ENCODE results near the gene PPP2R1B. TPM values are rescaled to one million over a fixed set of nuclear protein-coding genes. Genes with fewer than 3 reads are reported as not detected.

PPP2R1B gene
- total and polyA plus RNA-seq, 5 donors, result 5.7 to 19.7 (median 9.8) TPM

DNA sequence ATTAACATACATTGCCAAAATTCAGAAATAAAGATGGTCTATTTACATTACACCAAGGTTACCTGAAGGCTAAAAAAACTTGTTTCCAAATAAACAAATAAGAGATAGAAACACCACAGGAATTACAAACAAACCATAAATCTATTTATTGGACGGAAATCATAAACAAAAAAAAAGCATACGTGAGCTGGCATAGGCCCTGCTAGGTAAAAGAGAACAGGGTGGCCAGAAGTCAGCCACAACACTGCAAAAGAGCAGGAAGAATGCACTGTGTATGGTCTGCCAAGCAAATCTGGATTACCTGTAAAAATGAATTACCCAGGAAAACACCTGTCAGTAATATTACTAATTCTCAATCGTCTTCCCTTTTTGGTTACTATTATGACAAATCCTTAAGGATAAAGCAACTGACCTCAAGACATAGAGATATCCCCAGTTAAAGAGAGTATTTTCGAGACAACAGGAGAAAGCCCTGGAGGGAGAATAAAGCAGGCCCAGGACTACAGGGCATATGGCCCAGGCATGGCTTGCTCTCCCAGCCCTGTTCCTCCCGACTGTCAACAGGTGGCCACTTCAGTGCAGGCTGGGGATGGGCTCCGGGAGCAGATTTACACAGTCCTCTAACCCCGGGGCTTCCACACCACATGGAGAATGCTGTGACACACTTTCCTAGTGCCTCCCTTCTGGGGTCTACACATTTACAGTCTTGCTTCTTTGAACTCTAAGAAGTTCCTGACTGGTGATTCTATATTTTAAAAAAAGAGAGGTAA is 18.0 kb downstream of the PPP2R1B start:
- no peaks in the 10 kb centered on the region for H3K9me3 ChIP-seq (ENCODE audit: control insufficient read depth, low read length)
- intact Hi-C loops (cut with DNase I), result no loop called here
- no peaks in the 10 kb centered on the region for H3K27me3 ChIP-seq (ENCODE audit: control insufficient read depth, insufficient read depth)
- WGBS, result 79% methylated on average over 7 of the region's 7 CpGs
- no peak for DNase-seq
- H3K4me1 ChIP-seq (ENCODE audit: control insufficient read depth, insufficient read depth, low read length), result no peaks in the 10 kb centered on the region
- peak in 1 of 2 donors; percentile 37 for ATAC-seq
- no peak overlapping the region for H3K4me3 ChIP-seq (ENCODE audit: low read length)
- no peak overlapping the region for H3K27ac ChIP-seq (ENCODE audit: low read length)

- H3K4me1 ChIP-seq (ENCODE audit: control insufficient read depth, insufficient read depth, low read length), result no peaks in the 10 kb centered on the region
- DNase-seq (no peak), ATAC-seq (no peak)
- no peaks in the 10 kb centered on the region for H3K9me3 ChIP-seq (ENCODE audit: control insufficient read depth, low read length)
- no peak overlapping the region for H3K4me3 ChIP-seq (ENCODE audit: low read length)
- no peaks in the 10 kb centered on the region for H3K27me3 ChIP-seq (ENCODE audit: control insufficient read depth, insufficient read depth)
- no peak overlapping the region for H3K27ac ChIP-seq (ENCODE audit: low read length)
- 89% methylated on average over 6 of the region's 6 CpGs for WGBS
- intact Hi-C loops (cut with DNase I), result no loop called here
Observed at GRCh38 chr11:111745719-111746504, 20.3 kb downstream of the PPP2R1B start.

- 94% methylated on average over 2 of the region's 2 CpGs for WGBS
- no peak for DNase-seq
- Histone ChIP-seq H3K27me3 (ENCODE audit: control insufficient read depth, insufficient read depth) (no peaks in the 10 kb centered on the region), H3K4me1 (ENCODE audit: control insufficient read depth, insufficient read depth, low read length) (no peaks in the 10 kb centered on the region), H3K27ac (ENCODE audit: low read length) (no peak overlapping the region), H3K4me3 (ENCODE audit: low read length) (no peak overlapping the region), H3K9me3 (ENCODE audit: control insufficient read depth, low read length) (no peaks in the 10 kb centered on the region)
- no peak for ATAC-seq
- intact Hi-C loops (cut with DNase I), result no loop called here
Observed at GRCh38 chr11:111743700-111744099, 22.5 kb downstream of the PPP2R1B start.

DNA sequence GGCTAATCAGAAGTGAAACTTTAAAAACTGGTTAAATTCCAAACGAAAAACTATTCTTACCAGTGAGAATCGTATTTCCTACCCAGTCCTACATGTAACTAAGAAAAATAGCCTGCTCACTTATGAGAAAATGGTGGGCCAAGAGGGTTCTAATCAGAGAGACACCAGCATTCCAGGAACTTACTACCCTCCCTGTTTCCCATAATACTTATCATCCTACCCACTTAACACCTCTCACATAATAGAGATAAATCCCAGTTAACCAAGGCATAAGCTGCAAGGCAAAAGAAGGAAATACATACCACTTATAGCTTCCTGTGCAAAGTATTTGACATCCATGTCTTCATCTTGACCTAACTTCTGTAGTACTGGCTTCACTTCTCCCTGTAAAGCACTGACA is 24.4 kb downstream of the PPP2R1B start:
- Histone ChIP-seq H3K27ac (ENCODE audit: low read length) (no peak overlapping the region), H3K4me1 (ENCODE audit: control insufficient read depth, insufficient read depth, low read length) (peaks cover 13% of the 10 kb centered on the region), H3K9me3 (ENCODE audit: control insufficient read depth, low read length) (no peaks in the 10 kb centered on the region), H3K27me3 (ENCODE audit: control insufficient read depth, insufficient read depth) (no peaks in the 10 kb centered on the region), H3K4me3 (ENCODE audit: low read length) (no peak overlapping the region)
- ATAC-seq (no peak), DNase-seq (no peak)
- 57% methylated on average over 2 of the region's 2 CpGs for WGBS
- intact Hi-C loops (cut with DNase I), result no loop called here

- peaks cover 27% of the 10 kb centered on the region for H3K4me1 ChIP-seq (ENCODE audit: control insufficient read depth, insufficient read depth, low read length)
- no peaks in the 10 kb centered on the region for H3K27me3 ChIP-seq (ENCODE audit: control insufficient read depth, insufficient read depth)
- H3K9me3 ChIP-seq (ENCODE audit: control insufficient read depth, low read length), result no peaks in the 10 kb centered on the region
- intact Hi-C loops (cut with DNase I), result no loop called here
- DNase-seq (no peak), ATAC-seq (no peak)
- 90% methylated on average over 2 of the region's 2 CpGs for WGBS
- no peak overlapping the region for H3K4me3 ChIP-seq (ENCODE audit: low read length)
- no peak overlapping the region for H3K27ac ChIP-seq (ENCODE audit: low read length)
Observed at GRCh38 chr11:111739299-111739698, 26.9 kb downstream of the PPP2R1B start.

GRCh38 chr11:111737444-111738210 is 28.6 kb downstream of the PPP2R1B start:
- intact Hi-C loops (cut with DNase I), result no loop called here
- Histone ChIP-seq H3K4me3 (ENCODE audit: low read length) (no peak overlapping the region), H3K9me3 (ENCODE audit: control insufficient read depth, low read length) (no peaks in the 10 kb centered on the region), H3K27me3 (ENCODE audit: control insufficient read depth, insufficient read depth) (no peaks in the 10 kb centered on the region), H3K27ac (ENCODE audit: low read length) (peak overlapping the region; percentile 65), H3K4me1 (ENCODE audit: control insufficient read depth, insufficient read depth, low read length) (peaks cover 42% of the 10 kb centered on the region)
- peak in 1 of 3 donors; percentile 67 for DNase-seq
- peak; percentile 5 to 16 for ATAC-seq
- WGBS, result 28% methylated on average over 14 of the region's 14 CpGs

DNA sequence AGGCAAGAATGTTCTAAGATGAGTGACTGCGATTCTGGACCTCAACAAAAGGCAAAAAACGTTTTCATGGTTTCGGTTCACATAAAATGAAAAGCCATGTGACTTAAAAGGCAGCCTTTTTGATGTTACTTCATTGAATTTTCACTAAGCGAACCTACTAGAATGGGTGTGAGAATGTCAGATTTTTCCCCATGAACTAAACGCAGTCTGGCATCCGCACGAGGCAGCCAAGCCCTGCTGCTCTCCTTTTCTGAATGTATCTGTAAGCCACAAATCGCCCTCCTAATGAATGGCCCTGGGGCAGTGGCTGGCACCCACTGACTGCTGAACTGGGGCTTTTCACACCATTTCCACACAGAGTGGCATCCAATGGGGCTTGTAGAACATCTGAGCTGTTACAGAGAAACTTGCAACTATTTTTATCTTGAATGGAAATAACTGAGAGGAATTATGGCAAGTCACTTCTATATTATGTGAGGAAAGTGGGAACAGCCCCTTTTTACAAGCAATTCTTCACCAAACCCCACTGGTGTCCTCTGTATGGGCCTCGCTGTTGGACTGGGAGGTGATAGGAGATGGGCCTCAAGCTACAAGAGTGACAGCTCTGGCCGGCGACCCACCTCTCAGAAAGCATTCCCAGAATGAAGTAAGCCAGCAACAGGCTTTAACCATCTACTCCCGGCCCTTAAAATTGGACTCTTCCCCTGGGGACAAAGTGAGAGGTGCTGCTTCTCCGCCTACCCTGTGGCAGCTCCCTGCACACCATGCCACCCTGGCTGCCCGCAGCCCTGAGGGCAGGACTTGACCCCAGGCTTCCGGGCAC is 29.4 kb downstream of the PPP2R1B start:
- ATAC-seq (no peak), DNase-seq (no peak)
- intact Hi-C loops (cut with DNase I), result no loop called here
- Histone ChIP-seq H3K27me3 (ENCODE audit: control insufficient read depth, insufficient read depth) (no peaks in the 10 kb centered on the region), H3K4me1 (ENCODE audit: control insufficient read depth, insufficient read depth, low read length) (peaks cover 47% of the 10 kb centered on the region), H3K9me3 (ENCODE audit: control insufficient read depth, low read length) (no peaks in the 10 kb centered on the region), H3K27ac (ENCODE audit: low read length) (peak overlapping the region; percentile 95), H3K4me3 (ENCODE audit: low read length) (no peak overlapping the region)
- 59% methylated on average over 15 of the region's 15 CpGs for WGBS

- peak in 1 of 2 donors; percentile 0 for ATAC-seq
- Histone ChIP-seq H3K9me3 (ENCODE audit: control insufficient read depth, low read length) (no peaks in the 10 kb centered on the region), H3K27ac (ENCODE audit: low read length) (peak overlapping the region; percentile 95), H3K4me3 (ENCODE audit: low read length) (no peak overlapping the region), H3K27me3 (ENCODE audit: control insufficient read depth, insufficient read depth) (no peaks in the 10 kb centered on the region), H3K4me1 (ENCODE audit: control insufficient read depth, insufficient read depth, low read length) (peaks cover 52% of the 10 kb centered on the region)
- DNase-seq, result peak in 2 of 3 donors; percentile 36 to 67
- WGBS, result 28% methylated on average over 11 of the region's 11 CpGs
- intact Hi-C loops (cut with DNase I), result no loop called here
Observed at GRCh38 chr11:111736181-111736590, 30.0 kb downstream of the PPP2R1B start.

DNA sequence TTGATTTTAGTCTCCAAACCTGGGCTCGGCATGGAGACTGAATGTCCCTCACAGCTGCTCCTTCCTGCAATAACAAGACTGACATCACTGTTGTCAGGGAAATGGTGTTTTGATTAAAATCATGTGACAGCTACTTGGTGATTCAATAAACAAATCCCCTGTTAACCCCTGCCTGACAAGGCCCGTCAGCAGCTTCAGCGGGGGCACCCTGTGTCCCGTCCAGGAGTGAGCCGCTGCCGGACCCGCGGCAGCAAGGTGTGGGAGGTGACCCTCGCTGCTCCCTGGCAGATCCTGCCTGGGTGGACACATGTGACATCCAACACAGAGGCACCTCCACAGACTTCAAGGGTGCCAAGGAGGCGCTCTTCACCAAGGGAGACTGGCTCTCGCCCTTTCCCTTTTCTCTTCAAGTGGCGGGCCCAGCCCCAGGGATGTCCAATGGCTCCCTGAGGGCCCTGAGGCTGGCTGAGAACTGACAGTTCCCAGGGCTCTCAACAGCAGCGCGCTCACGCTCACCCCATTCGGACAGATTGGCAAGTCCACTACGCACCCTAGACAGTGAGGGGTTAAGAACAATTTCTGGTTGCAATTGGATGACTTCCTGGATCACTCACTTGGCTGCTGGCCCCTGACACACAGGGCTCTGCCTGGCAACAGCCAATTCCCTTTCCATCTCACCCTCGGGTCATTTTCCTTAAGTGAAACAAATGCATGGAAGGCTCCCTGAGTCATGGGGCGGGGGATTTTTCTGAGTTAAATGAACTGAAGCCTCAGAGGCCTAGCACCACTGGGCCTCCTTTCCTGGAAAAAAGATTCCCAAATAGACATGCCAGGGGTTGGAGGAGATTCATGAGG is 30.7 kb downstream of the PPP2R1B start:
- DNase-seq (peak; percentile 88 to 92 (median 90)), ATAC-seq (peak; percentile 79 to 82)
- H3K4me1 ChIP-seq (ENCODE audit: control insufficient read depth, insufficient read depth, low read length), result peaks cover 56% of the 10 kb centered on the region
- H3K9me3 ChIP-seq (ENCODE audit: control insufficient read depth, low read length), result no peaks in the 10 kb centered on the region
- no peaks in the 10 kb centered on the region for H3K27me3 ChIP-seq (ENCODE audit: control insufficient read depth, insufficient read depth)
- intact Hi-C loops (cut with DNase I), result no loop called here
- H3K4me3 ChIP-seq (ENCODE audit: low read length), result peak overlapping the region; percentile 38
- H3K27ac ChIP-seq (ENCODE audit: low read length), result peak overlapping the region; percentile 95
- WGBS, result 12% methylated on average over 19 of the region's 19 CpGs

- H3K9me3 ChIP-seq (ENCODE audit: control insufficient read depth, low read length), result no peaks in the 10 kb centered on the region
- H3K27ac ChIP-seq (ENCODE audit: low read length), result peak overlapping the region; percentile 95
- H3K4me3 ChIP-seq (ENCODE audit: low read length), result no peak overlapping the region
- no peaks in the 10 kb centered on the region for H3K27me3 ChIP-seq (ENCODE audit: control insufficient read depth, insufficient read depth)
- intact Hi-C loops (cut with DNase I), result no loop called here
- no peak for ATAC-seq
- DNase-seq, result no peak
- WGBS, result 28% methylated on average over 6 of the region's 6 CpGs
- H3K4me1 ChIP-seq (ENCODE audit: control insufficient read depth, insufficient read depth, low read length), result peaks cover 58% of the 10 kb centered on the region
Observed at GRCh38 chr11:111734954-111735261, 31.3 kb downstream of the PPP2R1B start.

All from right cardiac atrium (tissue), 5 donors.